AG10803 (cell line): ENCODE measurements around the gene MYDGF.

ENCODE experiments used
- DNase-seq: peaks from one replicate; pipeline ENCODE4 v3.0.0; 2010; ENCODE audit warnings: low read depth
- H3K4me3 ChIP-seq: 2 replicates; pipeline ENCODE4 v1.5.1; 2011; ENCODE audit warnings: mild to moderate bottlenecking, low read length, control low read depth
- CTCF ChIP-seq: conservative IDR thresholded peaks from 2 replicates; pipeline ENCODE4 v1.5.1; 2011; ENCODE audit warnings: mild to moderate bottlenecking, low read length, control low read depth, inconsistent platforms

MYDGF gene

GRCh38 chr19:4707322-4707721, 37.2 kb upstream of the MYDGF start:
- DNase-seq = no peak
- TF ChIP-seq CTCF = no peak
- no peak overlapping the region for H3K4me3 ChIP-seq

- TF ChIP-seq CTCF = no peak
- no peak for DNase-seq
- no peak overlapping the region for H3K4me3 ChIP-seq
Observed at GRCh38 chr19:4705413-4706131, 35.4 kb upstream of the MYDGF start.

DNA sequence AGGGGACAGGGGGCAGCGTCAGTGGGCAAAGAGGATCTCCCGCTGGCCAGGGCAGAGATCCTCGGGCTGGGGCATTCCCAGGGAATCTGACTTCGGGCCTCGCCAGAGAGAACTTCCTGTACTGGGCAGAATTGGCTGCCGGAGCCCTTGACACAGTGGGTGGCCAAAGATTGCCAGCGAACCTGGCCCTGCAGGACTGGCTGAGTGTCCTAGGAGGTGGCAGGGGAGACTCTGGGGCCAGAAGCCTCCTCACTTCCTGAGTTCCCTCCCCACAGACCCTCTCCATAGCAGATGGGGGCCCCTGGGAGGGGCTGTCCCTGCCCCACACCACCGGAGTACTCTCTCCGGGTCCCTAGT, 34.2 kb upstream of the MYDGF start:
- DNase-seq = no peak
- no peak for TF ChIP-seq CTCF
- no peak overlapping the region for H3K4me3 ChIP-seq

- TF ChIP-seq CTCF = no peak
- DNase-seq = no peak
- no peak overlapping the region for H3K4me3 ChIP-seq
Observed at GRCh38 chr19:4703671-4704316, 33.7 kb upstream of the MYDGF start.

GRCh38 chr19:4702764-4703163, 32.6 kb upstream of the MYDGF start:
- no peak overlapping the region for H3K4me3 ChIP-seq
- DNase-seq = no peak
- no peak for TF ChIP-seq CTCF

DNA sequence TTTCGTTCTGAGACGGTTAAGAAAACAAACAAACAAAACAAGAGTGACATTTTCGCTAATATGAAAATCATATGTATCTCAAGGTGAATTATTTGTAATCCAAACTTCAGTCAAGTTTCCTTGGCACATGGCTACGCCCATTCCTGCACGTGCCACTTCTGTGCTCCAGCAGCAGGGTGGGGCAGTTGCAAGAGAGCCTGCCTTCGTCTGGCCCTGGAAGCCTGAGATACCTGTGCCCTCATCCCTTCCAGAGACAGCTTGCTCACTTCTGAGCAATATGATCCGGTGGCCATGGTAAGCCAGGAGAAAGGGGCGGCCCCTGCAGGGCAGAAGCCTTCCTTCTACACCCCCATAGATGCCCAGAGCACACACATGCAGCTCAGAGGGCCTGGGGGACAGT, 31.4 kb upstream of the MYDGF start:
- no peak for TF ChIP-seq CTCF
- no peak overlapping the region for H3K4me3 ChIP-seq
- no peak for DNase-seq

- no peak overlapping the region for H3K4me3 ChIP-seq
- no peak for TF ChIP-seq CTCF
- no peak for DNase-seq
Observed at GRCh38 chr19:4700693-4700970, 30.5 kb upstream of the MYDGF start.
